Calu3 (cell line): ENCODE results near the gene PARN. TPM values are rescaled to one million over a fixed set of nuclear protein-coding genes. Genes with fewer than 3 reads are reported as not detected.

Source experiments
- BruUV-seq: library from RNA; stranded (reverse); fragments of 400-500 nt; replicated peaks from 2 replicates; lab custom pipeline; 2021; lab: Mats Ljungman, UMichigan
- CTCF ChIA-PET: fragments of 300-600 bp; sonication (Branson Sonifier 250); formaldehyde crosslinking; loops from one replicate; lab custom pipeline; 2022; ENCODE audit warnings: antibody characterized with exemption; lab: Charles Lee
- DNase-seq: peaks from one replicate; pipeline ENCODE4 v3.0.0; 2022
- H3K27ac Mint-ChIP-seq: one replicate; pipeline ENCODE4 v1.8.0; 2022; ENCODE audit warnings: mixed read lengths; ENCODE audit not compliant: unreplicated experiment
- H3K27me3 Mint-ChIP-seq: one replicate; pipeline ENCODE4 v1.8.0; 2022; ENCODE audit warnings: mixed read lengths; ENCODE audit not compliant: unreplicated experiment
- H3K36me3 Mint-ChIP-seq: one replicate; pipeline ENCODE4 v1.8.0; 2022; ENCODE audit warnings: mild to moderate bottlenecking, moderate library complexity, mixed read lengths; ENCODE audit not compliant: insufficient read depth, unreplicated experiment
- H3K4me1 Mint-ChIP-seq: one replicate; pipeline ENCODE4 v1.8.0; 2022; ENCODE audit warnings: mild to moderate bottlenecking, low read depth, mixed read lengths; ENCODE audit not compliant: unreplicated experiment
- H3K4me3 Mint-ChIP-seq: one replicate; pipeline ENCODE4 v1.8.0; 2022; ENCODE audit warnings: mild to moderate bottlenecking, low read depth, moderate library complexity, mixed read lengths; ENCODE audit not compliant: unreplicated experiment
- H3K9me3 Mint-ChIP-seq: one replicate; pipeline ENCODE4 v1.8.0; 2022; ENCODE audit warnings: low read depth, mixed read lengths; ENCODE audit not compliant: unreplicated experiment
- intact Hi-C: fragments of 100-400 bp; cut with micrococcal nuclease; formaldehyde crosslinking; loops from one replicate; pipeline ENCODE4 v1.10.0; 2022; ENCODE audit not compliant: unreplicated experiment
- total RNA-seq: library from RNA; stranded (reverse); gene quantifications from 2 replicates; pipeline ENCODE4 v1.2.3, GENCODE V29; 2022
- TF ChIP-seq, protein P1 (sequence below): fragments of 200-600 bp; IDR thresholded peaks from one replicate; pipeline ENCODE4 v1.8.0; 2022; ENCODE audit warnings: antibody characterized with exemption; ENCODE audit not compliant: unreplicated experiment

Gene PARN
- total RNA-seq, 1 experiment from 2014 or later = 59.1 TPM

DNA sequence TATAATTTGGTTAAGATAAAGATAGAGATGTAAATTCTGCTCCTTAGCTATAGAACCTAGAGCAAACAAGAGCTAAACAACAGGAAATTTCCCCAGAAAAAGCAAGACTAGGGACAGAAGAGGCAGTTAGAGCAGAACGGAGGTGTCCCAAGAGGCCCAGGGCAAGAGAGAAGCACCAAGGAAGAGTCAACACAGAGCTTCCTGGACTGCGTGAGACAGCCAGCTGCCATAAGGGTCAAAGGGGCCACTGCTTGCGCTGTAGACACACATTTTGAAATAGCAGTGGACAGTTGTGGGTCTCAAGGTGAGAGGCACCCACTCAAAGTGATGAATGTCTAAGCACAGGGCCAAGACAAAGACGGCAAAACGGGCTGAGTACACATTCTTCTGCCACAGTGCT is 156.6 kb downstream of the PARN start:
- intact Hi-C loops = no loop called here
- no TSS peak for BruUV-seq
- TF ChIP-seq, protein P1, sequence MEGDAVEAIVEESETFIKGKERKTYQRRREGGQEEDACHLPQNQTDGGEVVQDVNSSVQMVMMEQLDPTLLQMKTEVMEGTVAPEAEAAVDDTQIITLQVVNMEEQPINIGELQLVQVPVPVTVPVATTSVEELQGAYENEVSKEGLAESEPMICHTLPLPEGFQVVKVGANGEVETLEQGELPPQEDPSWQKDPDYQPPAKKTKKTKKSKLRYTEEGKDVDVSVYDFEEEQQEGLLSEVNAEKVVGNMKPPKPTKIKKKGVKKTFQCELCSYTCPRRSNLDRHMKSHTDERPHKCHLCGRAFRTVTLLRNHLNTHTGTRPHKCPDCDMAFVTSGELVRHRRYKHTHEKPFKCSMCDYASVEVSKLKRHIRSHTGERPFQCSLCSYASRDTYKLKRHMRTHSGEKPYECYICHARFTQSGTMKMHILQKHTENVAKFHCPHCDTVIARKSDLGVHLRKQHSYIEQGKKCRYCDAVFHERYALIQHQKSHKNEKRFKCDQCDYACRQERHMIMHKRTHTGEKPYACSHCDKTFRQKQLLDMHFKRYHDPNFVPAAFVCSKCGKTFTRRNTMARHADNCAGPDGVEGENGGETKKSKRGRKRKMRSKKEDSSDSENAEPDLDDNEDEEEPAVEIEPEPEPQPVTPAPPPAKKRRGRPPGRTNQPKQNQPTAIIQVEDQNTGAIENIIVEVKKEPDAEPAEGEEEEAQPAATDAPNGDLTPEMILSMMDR = no peak
- CTCF ChIA-PET = no interaction called here
- no peak overlapping the region for H3K27ac Mint-ChIP-seq
- no peaks in the 10 kb centered on the region for H3K9me3 Mint-ChIP-seq
- H3K4me3 Mint-ChIP-seq = no peak overlapping the region
- DNase-seq = no peak
- peaks cover 43% of the 10 kb centered on the region for H3K4me1 Mint-ChIP-seq
- peaks cover 8% of the 10 kb centered on the region for H3K36me3 Mint-ChIP-seq
- no peaks in the 10 kb centered on the region for H3K27me3 Mint-ChIP-seq

DNA sequence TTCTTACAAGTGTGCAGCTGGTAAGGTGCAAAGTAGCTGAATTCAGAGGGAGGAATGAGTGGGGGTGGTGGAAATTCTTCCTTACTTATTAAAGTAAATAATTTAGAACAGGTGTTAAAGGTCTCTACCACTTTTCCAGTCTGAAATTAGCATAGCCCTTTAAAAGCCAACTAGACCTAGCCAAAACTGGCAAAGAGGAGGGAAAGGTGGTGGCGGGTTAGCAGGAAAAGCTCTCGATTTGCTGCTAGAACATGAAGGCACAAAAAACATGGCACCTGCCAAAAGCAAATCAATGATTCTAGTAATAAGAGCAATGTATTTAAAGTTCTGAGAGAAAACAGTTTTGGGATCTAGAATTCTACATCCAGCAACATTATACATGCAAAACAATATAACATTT is 157.7 kb downstream of the PARN start:
- CTCF ChIA-PET = no interaction called here
- H3K36me3 Mint-ChIP-seq = peaks cover 6% of the 10 kb centered on the region
- TF ChIP-seq, protein P1 = no peak
- H3K4me1 Mint-ChIP-seq = peaks cover 43% of the 10 kb centered on the region
- H3K27ac Mint-ChIP-seq = no peak overlapping the region
- no TSS peak for BruUV-seq
- no peak for DNase-seq
- intact Hi-C loops = loop anchor here (1.0 kb wide), 1 partner anchor 12 kb away; no protein-coding TSS in a partner anchor
- no peaks in the 10 kb centered on the region for H3K9me3 Mint-ChIP-seq
- H3K4me3 Mint-ChIP-seq = no peak overlapping the region
- H3K27me3 Mint-ChIP-seq = no peaks in the 10 kb centered on the region

DNA sequence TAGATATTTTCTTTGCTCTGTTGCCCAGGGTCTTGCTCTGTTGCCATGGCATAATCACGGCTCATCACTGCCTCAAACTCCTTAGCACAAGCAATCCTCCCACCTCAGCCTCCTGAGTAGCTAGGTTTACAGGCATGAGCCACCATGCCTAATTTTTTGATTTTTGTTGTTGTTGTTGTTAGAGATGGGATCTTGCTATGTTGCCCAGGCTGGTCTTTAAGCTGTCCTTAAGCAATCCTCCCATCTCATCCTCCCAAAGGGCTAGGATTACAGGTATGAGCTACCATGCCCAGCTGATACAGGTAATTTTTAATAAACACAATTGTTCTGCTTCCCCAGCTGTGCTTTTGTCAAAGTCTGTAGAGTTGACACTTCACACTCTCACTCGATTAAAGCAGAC is 159.3 kb downstream of the PARN start:
- H3K36me3 Mint-ChIP-seq = no peaks in the 10 kb centered on the region
- no peak overlapping the region for H3K4me3 Mint-ChIP-seq
- no peak overlapping the region for H3K27ac Mint-ChIP-seq
- intact Hi-C loops = no loop called here
- peaks cover 30% of the 10 kb centered on the region for H3K4me1 Mint-ChIP-seq
- CTCF ChIA-PET = interaction anchor here (0.6 kb wide), 1 partner anchor 20 kb away, joined by 3 read pairs; no protein-coding TSS in a partner anchor
- H3K27me3 Mint-ChIP-seq = no peaks in the 10 kb centered on the region
- TF ChIP-seq, protein P1 = no peak
- DNase-seq = no peak
- BruUV-seq = no TSS peak
- no peaks in the 10 kb centered on the region for H3K9me3 Mint-ChIP-seq

DNA sequence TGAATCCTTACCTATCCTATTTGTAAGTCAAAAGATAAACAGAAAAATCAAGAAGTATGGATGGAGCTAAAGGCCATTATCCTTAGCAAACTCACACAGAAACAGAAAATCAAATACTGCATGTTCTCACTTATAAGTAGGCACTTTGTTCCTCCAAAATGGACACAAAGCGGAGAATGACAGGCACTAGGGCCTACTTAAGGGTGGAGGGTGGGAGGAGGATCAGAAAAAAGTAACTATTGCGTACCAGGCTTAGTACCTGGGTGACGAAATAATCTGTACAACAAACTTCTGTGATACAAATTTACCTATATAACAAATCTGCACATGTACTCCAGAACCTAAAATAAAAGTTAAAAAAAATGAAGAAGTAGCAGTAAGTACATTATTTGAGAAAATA is 164.3 kb downstream of the PARN start:
- CTCF ChIA-PET = interaction anchor here (0.5 kb wide), 1 partner anchor 499 kb away, joined by 4 read pairs; no protein-coding TSS in a partner anchor
- H3K4me3 Mint-ChIP-seq = no peak overlapping the region
- no peaks in the 10 kb centered on the region for H3K4me1 Mint-ChIP-seq
- intact Hi-C loops = no loop called here
- no peak overlapping the region for H3K27ac Mint-ChIP-seq
- TF ChIP-seq, protein P1 = no peak
- BruUV-seq = no TSS peak
- peaks cover 9% of the 10 kb centered on the region for H3K9me3 Mint-ChIP-seq
- H3K36me3 Mint-ChIP-seq = no peaks in the 10 kb centered on the region
- no peak for DNase-seq
- no peaks in the 10 kb centered on the region for H3K27me3 Mint-ChIP-seq
